ENCODE measurements around the gene BICC1. TPM values are rescaled to one million over a fixed set of nuclear protein-coding genes. Genes with fewer than 3 reads are reported as not detected.
"Not testable (repeated sequence)": the region's sequence is repeated elsewhere in the genome, so short reads cannot be mapped to it uniquely, and the experiment has no call there.

Gene BICC1
- total RNA-seq, 4 donors from 2014 or later: 9.3 to 20.8 (median 12.5) TPM

DNA sequence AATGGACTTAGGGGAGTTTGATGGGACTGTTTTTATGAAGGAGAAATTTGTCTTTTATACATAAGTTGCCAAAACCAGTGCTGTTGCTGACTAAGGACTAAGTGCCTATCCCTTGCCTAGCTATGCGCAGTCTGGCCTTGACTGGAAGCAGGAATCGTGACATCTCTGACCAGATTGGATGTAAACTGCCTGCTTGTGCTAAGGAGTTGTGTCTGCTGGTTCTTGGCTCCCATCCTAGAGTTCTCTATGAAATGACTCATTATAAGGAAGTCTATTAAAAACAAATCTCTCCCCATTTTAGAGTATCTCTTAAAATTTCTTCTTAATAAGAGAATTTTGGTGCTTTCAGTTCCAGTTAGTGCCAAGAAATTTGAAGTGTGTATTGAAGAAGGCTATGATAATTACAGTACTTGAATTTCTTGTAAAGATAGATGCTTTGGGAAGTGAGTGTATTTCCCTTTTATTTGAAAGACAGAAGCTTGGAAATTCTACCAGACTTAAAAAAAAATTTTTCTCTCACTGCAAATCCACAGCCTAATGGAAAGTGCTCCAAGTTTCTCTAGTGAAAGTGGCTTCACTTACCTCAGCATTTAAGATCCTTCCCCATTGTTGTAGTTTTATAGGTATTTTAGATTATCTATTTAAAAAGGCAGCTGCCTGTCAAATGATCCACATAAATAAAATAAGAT is 77.6 kb downstream of the BICC1 start:
- H3K27me3 ChIP-seq: no peaks in the 10 kb centered on the region
- peak overlapping the region; percentile 27 to 65 (median 38) for H3K27ac ChIP-seq
- peaks cover 0 to 13% of the 10 kb centered on the region in 2 donors for H3K4me1 ChIP-seq
- WGBS, 2 donors: 18 to 30% methylated on average over 2 of the region's 2 CpGs
- DNase-seq: peak; percentile 66 to 73
- no peaks in the 10 kb centered on the region for H3K36me3 ChIP-seq
- H3K4me3 ChIP-seq (replicated peaks in 1 of 3): no peak overlapping the region
- H3K9me3 ChIP-seq: no peaks in the 10 kb centered on the region
- intact Hi-C loops (cut with DNase I): no loop called here
- TF ChIP-seq, protein P1, sequence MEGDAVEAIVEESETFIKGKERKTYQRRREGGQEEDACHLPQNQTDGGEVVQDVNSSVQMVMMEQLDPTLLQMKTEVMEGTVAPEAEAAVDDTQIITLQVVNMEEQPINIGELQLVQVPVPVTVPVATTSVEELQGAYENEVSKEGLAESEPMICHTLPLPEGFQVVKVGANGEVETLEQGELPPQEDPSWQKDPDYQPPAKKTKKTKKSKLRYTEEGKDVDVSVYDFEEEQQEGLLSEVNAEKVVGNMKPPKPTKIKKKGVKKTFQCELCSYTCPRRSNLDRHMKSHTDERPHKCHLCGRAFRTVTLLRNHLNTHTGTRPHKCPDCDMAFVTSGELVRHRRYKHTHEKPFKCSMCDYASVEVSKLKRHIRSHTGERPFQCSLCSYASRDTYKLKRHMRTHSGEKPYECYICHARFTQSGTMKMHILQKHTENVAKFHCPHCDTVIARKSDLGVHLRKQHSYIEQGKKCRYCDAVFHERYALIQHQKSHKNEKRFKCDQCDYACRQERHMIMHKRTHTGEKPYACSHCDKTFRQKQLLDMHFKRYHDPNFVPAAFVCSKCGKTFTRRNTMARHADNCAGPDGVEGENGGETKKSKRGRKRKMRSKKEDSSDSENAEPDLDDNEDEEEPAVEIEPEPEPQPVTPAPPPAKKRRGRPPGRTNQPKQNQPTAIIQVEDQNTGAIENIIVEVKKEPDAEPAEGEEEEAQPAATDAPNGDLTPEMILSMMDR (IDR thresholded peaks at IDR 0.05): no peak
- no peak for TF ChIP-seq POLR2A (IDR thresholded peaks at IDR 0.05)

DNA sequence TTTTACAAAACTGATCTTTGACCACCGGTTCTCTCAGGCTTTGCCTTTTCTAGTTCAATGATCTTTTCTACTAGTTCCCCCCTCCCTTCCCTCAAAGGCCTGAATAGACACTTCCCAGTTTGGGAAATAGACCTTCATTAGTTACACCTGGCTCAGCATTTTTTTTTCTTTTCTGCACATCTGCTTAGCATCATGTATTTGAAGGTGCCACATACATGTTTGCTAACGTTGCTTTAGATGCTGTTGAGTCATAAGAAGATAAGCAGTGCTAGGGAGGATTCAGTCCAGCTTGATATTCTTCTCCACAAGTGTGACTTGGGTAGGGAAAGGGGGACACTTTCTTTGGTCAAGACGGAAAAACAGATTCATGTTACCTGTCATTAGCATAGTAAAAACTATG is 78.3 kb downstream of the BICC1 start:
- 62 to 66% methylated on average over 3 of the region's 3 CpGs for WGBS, 2 donors
- Histone ChIP-seq H3K27me3 (no peaks in the 10 kb centered on the region), H3K27ac (peak overlapping the region; percentile 22 to 65 (median 38)), H3K9me3 (no peaks in the 10 kb centered on the region), H3K4me1 (peaks cover 0 to 13% of the 10 kb centered on the region in 2 donors), H3K4me3 (replicated peaks in 1 of 3) (no peak overlapping the region), H3K36me3 (no peaks in the 10 kb centered on the region)
- intact Hi-C loops (cut with DNase I): no loop called here
- TF ChIP-seq, protein P1 (IDR thresholded peaks at IDR 0.05): no peak
- TF ChIP-seq POLR2A (IDR thresholded peaks at IDR 0.05): no peak
- no peak for DNase-seq

DNA sequence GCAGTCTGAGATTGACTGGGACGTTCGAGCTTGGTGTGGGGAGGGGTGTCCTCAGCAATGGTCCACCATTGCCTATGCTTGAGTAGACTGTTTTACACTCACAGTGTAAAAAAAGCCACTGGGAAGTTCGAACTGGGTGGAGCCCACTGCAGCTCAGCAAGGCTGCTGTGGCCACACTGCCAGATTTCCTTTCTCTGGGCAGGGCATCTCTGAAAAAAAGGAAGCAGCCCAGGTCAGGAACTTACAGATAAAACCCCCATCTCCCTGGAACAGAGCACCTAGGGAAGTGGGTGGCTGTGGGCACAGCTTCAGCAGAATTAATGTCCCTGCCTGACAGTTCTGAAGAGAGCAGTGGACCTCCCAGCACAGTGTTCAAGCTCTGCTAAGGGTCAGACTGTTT is 80.3 kb downstream of the BICC1 start:
- 68 to 77% methylated on average over 3 of the region's 3 CpGs for WGBS, 2 donors
- no peak for DNase-seq
- intact Hi-C loops (cut with DNase I): no loop called here

DNA sequence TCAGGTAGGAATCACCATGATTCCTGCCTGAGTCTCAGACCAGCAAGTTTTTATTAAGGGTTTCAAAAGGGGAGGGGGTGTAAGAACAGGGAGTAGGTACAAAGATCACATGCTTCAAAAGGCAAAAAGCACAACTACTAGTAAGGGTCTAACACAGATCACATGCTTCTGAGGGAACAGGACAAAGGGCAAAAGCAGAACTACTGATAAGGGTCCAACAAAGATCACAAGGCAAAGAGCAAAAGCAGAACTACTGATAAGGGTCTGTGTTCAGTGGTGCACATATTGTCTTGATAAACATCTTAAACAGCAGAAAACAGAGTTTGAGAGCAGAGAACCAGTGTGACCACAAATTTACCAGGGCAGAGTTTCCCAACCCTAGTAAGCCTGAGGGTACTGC is 84.5 kb downstream of the BICC1 start:
- H3K36me3 ChIP-seq; intact Hi-C loops (cut with DNase I); H3K4me3 ChIP-seq (replicated peaks in 1 of 3); H3K27me3 ChIP-seq; DNase-seq; H3K27ac ChIP-seq; H3K4me1 ChIP-seq; H3K9me3 ChIP-seq: not testable (repeated sequence)

More for the DNA sequence above, 80.3 kb downstream of the BICC1 start:
- H3K27me3 ChIP-seq: no peaks in the 10 kb centered on the region
- H3K36me3 ChIP-seq: no peaks in the 10 kb centered on the region
- no peak for TF ChIP-seq POLR2A (IDR thresholded peaks at IDR 0.05)
- TF ChIP-seq, protein P1 (IDR thresholded peaks at IDR 0.05): no peak
- no peak overlapping the region for H3K27ac ChIP-seq
- no peaks in the 10 kb centered on the region for H3K9me3 ChIP-seq
- no peak overlapping the region for H3K4me3 ChIP-seq (replicated peaks in 1 of 3)
- peaks cover 0 to 13% of the 10 kb centered on the region in 2 donors for H3K4me1 ChIP-seq

GRCh38 chr10:58599927-58600553 is 87.4 kb downstream of the BICC1 start:
- no peaks in the 10 kb centered on the region for H3K4me1 ChIP-seq
- TF ChIP-seq, protein P1 (IDR thresholded peaks at IDR 0.05): no peak
- no peaks in the 10 kb centered on the region for H3K9me3 ChIP-seq
- H3K27ac ChIP-seq: no peak overlapping the region
- H3K4me3 ChIP-seq (replicated peaks in 1 of 3): no peak overlapping the region
- DNase-seq: no peak
- H3K36me3 ChIP-seq: no peaks in the 10 kb centered on the region
- 77 to 90% methylated on average over 7 of the region's 7 CpGs for WGBS, 2 donors
- no peaks in the 10 kb centered on the region for H3K27me3 ChIP-seq
- intact Hi-C loops (cut with DNase I): no loop called here

Measured in thyroid gland (tissue), 4 donors.